GM13977 (cell line): Measurements from ENCODE around the gene ARAP3.
A peak's percentile ranks its signal among the peaks of the same experiment; 100 is the strongest.

Source experiments
- DNase-seq: peaks from one replicate; pipeline ENCODE4 v3.0.0; 2012; ENCODE audit warnings: low spot score
- CTCF ChIP-seq: IDR thresholded peaks from 2 replicates; pipeline ENCODE4 v1.5.1; 2012; ENCODE audit warnings: mild to moderate bottlenecking, control low read depth; ENCODE audit not compliant: insufficient read depth; ENCODE audit errors: extremely low read depth, missing control alignments
- in situ Hi-C: fragments of 300-500 bp; cut with MboI; formaldehyde crosslinking; loops from one replicate; pipeline ENCODE4 v1.12.0; 2022; ENCODE audit warnings: low sequenced_read_pairs, low pct_unique_long_range_greater_than_20kb, mixed read lengths, inconsistent platforms; ENCODE audit not compliant: unreplicated experiment

Gene ARAP3

DNA sequence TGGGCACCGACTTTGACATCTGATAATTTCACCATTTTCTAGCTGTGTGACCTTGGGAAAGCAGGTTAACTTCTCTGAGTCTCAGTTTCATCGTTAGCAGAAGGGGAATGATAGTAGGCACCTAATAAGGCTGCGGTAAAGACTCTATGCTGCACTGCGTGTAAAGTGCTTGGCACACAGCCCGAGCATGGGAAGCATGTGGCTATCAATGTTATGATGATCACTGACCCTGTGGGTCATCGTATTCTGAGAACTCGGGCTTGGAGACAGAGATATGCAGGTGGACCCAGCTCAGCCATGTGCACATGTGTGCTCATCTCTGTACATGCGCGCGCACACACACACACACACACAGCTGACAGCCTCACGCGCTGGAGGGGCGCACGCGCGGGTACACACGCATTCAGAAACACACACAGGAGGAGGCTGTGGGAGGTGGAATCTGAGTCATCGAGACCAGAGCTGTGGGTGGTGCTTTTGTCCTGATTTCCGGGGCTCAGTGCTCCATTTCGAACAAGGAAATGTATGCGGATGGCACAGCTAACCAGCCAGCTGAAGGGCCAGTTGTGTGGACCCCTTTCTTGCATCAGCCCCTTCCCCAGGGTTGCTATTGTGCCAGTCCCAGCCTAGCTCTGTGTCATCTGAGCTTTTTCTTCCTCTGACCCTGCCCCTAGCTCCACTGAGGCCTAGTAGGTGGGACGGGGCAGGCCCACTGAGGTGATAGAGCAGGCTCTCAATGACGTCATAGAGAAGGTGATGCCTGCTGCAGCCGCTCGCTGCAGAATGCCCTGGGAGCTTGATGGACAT lies 11.1 kb upstream of the ARAP3 start:
- in situ Hi-C loops = loop anchor here (25.0 kb wide), 1 partner anchor 269 kb away; the partner anchor contains the start of genes PCDH12 and RNF14
- no peak for TF ChIP-seq CTCF
- no peak for DNase-seq

DNA sequence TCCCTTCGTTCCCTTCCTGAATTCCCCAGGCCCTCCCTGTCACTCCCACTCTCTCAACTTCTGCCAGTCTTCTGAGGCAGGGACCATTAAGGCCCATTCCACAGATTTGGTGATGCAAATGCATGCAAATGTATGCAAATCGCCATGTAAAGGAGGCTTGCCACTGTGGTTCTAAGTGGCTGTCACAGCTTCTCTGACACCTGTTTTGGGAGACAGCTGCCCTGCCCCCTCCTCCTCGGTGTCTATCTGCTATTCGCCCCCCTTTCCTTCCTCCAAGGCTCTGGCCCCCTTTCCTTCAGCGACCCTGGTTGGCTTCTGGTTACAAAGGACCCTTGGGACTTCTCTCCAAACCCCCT lies 10.5 kb upstream of the ARAP3 start:
- no peak for DNase-seq
- in situ Hi-C loops = loop anchor here (25.0 kb wide), 1 partner anchor 270 kb away; the partner anchor contains the start of genes PCDH12 and RNF14
- TF ChIP-seq CTCF = no peak

GRCh38 chr5:141691867-141692532 lies 10.0 kb upstream of the ARAP3 start:
- peak; percentile 87 for DNase-seq
- in situ Hi-C loops = loop anchor here (25.0 kb wide), 1 partner anchor 270 kb away; the partner anchor contains the start of genes PCDH12 and RNF14
- peak; percentile 96 for TF ChIP-seq CTCF

DNA sequence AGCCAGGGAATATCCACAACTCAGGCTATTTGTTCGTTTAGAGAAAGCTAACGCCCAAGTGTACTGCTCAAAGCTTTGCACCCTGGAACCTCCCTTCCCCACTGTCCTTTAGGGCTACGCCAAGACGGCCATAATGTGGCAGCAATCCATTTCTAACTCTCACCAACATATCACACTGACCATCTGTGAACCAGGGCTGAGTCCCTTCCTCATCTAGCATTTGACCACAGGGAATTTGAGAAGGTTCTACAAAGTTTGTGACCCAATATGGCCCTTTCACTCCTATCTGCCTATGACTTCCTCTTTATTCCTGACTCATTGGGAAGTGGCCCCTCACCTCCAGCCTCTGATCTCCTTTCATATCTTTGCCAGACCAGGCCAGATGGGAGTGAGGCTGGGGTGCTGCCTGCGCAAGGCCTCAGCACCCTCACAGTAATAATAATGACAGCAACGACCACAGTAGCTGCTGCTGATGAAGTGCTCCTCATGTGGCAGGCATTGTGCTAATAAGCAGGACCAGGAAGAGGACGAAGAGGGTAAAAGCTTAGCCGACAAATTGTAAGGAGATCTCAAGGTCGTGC lies 9.3 kb upstream of the ARAP3 start:
- no peak for DNase-seq
- in situ Hi-C loops = loop anchor here (25.0 kb wide), 1 partner anchor 271 kb away; the partner anchor contains the start of genes PCDH12 and RNF14
- TF ChIP-seq CTCF = no peak

DNA sequence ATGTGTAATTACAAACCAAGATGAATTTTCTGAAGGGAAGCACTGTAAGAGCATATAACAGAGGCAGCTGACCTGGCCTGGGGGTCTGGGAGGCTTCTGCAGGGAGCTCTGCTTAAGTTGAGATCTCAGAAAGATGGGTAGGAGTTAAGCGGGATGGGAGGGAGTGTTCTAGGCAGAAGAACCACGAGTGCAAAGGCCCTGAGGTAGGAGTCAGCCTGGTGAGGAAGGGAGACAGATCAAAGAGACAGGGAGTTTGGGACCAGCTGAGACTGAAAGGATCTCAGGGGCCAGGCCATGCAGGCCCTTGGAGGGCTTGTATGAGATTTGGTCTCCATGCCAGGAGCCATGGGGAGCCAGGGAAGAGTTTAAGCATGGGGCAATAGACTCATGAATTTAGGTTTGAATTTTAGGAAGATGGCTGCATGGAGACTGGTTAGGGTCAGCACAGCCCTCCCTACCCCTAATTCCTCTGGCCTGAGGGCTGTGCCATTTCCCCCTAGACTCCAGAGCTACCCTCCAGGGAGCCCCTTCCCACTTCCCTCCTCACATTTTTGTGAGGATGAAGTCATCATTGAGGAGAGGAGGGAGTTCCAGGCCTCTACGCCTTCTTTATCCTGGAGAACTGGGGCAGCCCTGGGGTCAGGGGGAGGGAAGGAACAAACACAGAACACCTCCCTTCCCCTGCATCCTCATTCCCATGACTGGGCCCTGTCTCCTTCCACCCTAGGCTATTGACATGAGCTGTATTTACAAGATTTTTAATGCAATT lies 4.8 kb upstream of the ARAP3 start:
- no peak for TF ChIP-seq CTCF
- in situ Hi-C loops = loop anchor here (25.0 kb wide), 1 partner anchor 275 kb away; the partner anchor contains the start of genes PCDH12 and RNF14
- DNase-seq = no peak

GRCh38 chr5:141685591-141685990 lies 3.6 kb upstream of the ARAP3 start:
- TF ChIP-seq CTCF = no peak
- no peak for DNase-seq
- in situ Hi-C loops = loop anchor here (25.0 kb wide), 1 partner anchor 277 kb away; the partner anchor contains the start of genes PCDH12 and RNF14
